Hepatocyte (in vitro differentiated cells): ENCODE data around the gene KIF13A. TPM values are rescaled to one million over a fixed set of nuclear protein-coding genes. Genes with fewer than 3 reads are reported as not detected.

ENCODE experiments used
- DNase-seq: peaks from one replicate; pipeline ENCODE4 v3.0.0-alpha.2; 2016; ENCODE audit warnings: low spot score
- H2AFZ ChIP-seq: fragments of 200-600 bp; sonication (generic); 2 replicates; pipeline ENCODE4 v1.6.0; 2016; ENCODE audit warnings: antibody characterized with exemption, mild to moderate bottlenecking
- H3K27ac ChIP-seq: fragments of 200-600 bp; sonication (generic); 2 replicates; pipeline ENCODE4 v1.5.1; 2016; ENCODE audit warnings: mild to moderate bottlenecking
- H3K27me3 ChIP-seq: fragments of 200-600 bp; sonication (generic); 2 replicates; pipeline ENCODE4 v1.6.1; 2016
- H3K36me3 ChIP-seq: fragments of 200-600 bp; sonication (generic); replicated peaks from 2 replicates; pipeline ENCODE4 v1.5.1; 2016; ENCODE audit warnings: low read depth; ENCODE audit not compliant: insufficient read depth
- H3K4me1 ChIP-seq: fragments of 200-600 bp; sonication (generic); 2 replicates; pipeline ENCODE4 v1.5.1; 2016; ENCODE audit warnings: mild to moderate bottlenecking, moderate library complexity; ENCODE audit not compliant: insufficient read depth
- H3K4me2 ChIP-seq: fragments of 200-600 bp; sonication (generic); 2 replicates; pipeline ENCODE4 v1.6.0; 2016
- H3K4me3 ChIP-seq: fragments of 200-600 bp; sonication (generic); 2 replicates; pipeline ENCODE4 v1.5.1; 2016; ENCODE audit warnings: mild to moderate bottlenecking
- H3K79me2 ChIP-seq: fragments of 200-600 bp; sonication (generic); 2 replicates; pipeline ENCODE4 v1.6.0; 2017; ENCODE audit warnings: mild to moderate bottlenecking
- H3K9me2 ChIP-seq: fragments of 200-600 bp; sonication (generic); replicated peaks from 2 replicates; pipeline ENCODE4 v1.6.0; 2017; ENCODE audit warnings: mild to moderate bottlenecking; ENCODE audit not compliant: insufficient read depth
- H3K9me3 ChIP-seq: fragments of 200-600 bp; sonication (generic); 2 replicates; pipeline ENCODE4 v1.5.1; 2016; ENCODE audit warnings: low read depth, mild to moderate bottlenecking
- H4K20me1 ChIP-seq: fragments of 200-600 bp; sonication (generic); 2 replicates; pipeline ENCODE4 v1.6.0; 2016; ENCODE audit warnings: mild to moderate bottlenecking; ENCODE audit not compliant: insufficient read depth, poor library complexity, severe bottlenecking
- CTCF ChIP-seq: fragments of 200-600 bp; sonication (generic); IDR thresholded peaks from 2 replicates; pipeline ENCODE4 v1.5.1; 2016; ENCODE audit warnings: antibody characterized with exemption, mild to moderate bottlenecking; ENCODE audit not compliant: poor library complexity
- EZH2 ChIP-seq: fragments of 200-600 bp; sonication (generic); IDR thresholded peaks from 2 replicates; pipeline ENCODE4 v1.6.1; 2016; ENCODE audit warnings: antibody characterized with exemption, mild to moderate bottlenecking, borderline replicate concordance
- EZH2phosphoT487 ChIP-seq: fragments of 200-600 bp; sonication (generic); IDR thresholded peaks from one replicate; pipeline ENCODE4 v1.6.1; 2018; ENCODE audit warnings: antibody characterized with exemption, mild to moderate bottlenecking, low read depth, moderate library complexity; ENCODE audit not compliant: unreplicated experiment, severe bottlenecking
- WGBS: methylation state at CpG from one replicate; pipeline ENCODE4 v1.1.6; 2016; ENCODE audit warnings: low lambda C conversion rate; ENCODE audit errors: missing lambda C conversion rate; 5-methylcytosine and 5-hydroxymethylcytosine counted together
- polyA plus RNA-seq: library from polyadenylated mRNA; unstranded; fragments of >200 nt; fragmentation: Nextera tagmentation; extraction: Ambion mirVana; gene quantifications from 2 replicates; pipeline ENCODE4 v1.2.1, GENCODE V29; 2016
- total RNA-seq: library from RNA; depleted of rRNA; stranded (reverse); fragments of >200 nt; gene quantifications from 2 replicates; pipeline ENCODE4 v1.2.3, GENCODE V29; 2014

The KIF13A gene
- total and polyA plus RNA-seq, 2 experiments from 2014 or later: 13.0 to 27.9 TPM

GRCh38 chr6:17714879-17715851 is 272.3 kb downstream of the KIF13A start:
- H3K79me2 ChIP-seq: no peaks in the 10 kb centered on the region
- whole genome bisulfite sequencing: 69% methylated on average over 10 of the region's 10 CpGs
- no peaks in the 10 kb centered on the region for H3K9me3 ChIP-seq
- H3K27ac ChIP-seq: no peak overlapping the region
- H3K4me2 ChIP-seq: no peak overlapping the region
- H3K36me3 ChIP-seq: no peaks in the 10 kb centered on the region
- peaks cover 11% of the 10 kb centered on the region for H3K4me1 ChIP-seq
- H3K9me2 ChIP-seq: no peaks in the 10 kb centered on the region
- no peak overlapping the region for H3K4me3 ChIP-seq
- peak; percentile 35 for DNase-seq
- TF ChIP-seq EZH2 (no peak), EZH2phosphoT487 (no peak), CTCF (no peak)
- no peak overlapping the region for H2AFZ ChIP-seq
- no peaks in the 10 kb centered on the region for H4K20me1 ChIP-seq
- no peaks in the 10 kb centered on the region for H3K27me3 ChIP-seq

GRCh38 chr6:17714177-17714576 is 273.3 kb downstream of the KIF13A start:
- Histone ChIP-seq H3K9me2 (no peaks in the 10 kb centered on the region), H3K27ac (peak overlapping the region; percentile 17), H3K4me3 (no peak overlapping the region), H3K36me3 (no peaks in the 10 kb centered on the region), H3K79me2 (no peaks in the 10 kb centered on the region), H4K20me1 (no peaks in the 10 kb centered on the region), H3K4me2 (no peak overlapping the region), H3K9me3 (no peaks in the 10 kb centered on the region), H3K27me3 (no peaks in the 10 kb centered on the region), H3K4me1 (peaks cover 11% of the 10 kb centered on the region), H2AFZ (no peak overlapping the region)
- TF ChIP-seq EZH2 (no peak), CTCF (no peak), EZH2phosphoT487 (no peak)
- DNase-seq: no peak

GRCh38 chr6:17712576-17712975 is 274.9 kb downstream of the KIF13A start:
- peak; percentile 12 for DNase-seq
- 42% methylated on average over 1 of the region's 1 CpG for WGBS
- no peak for TF ChIP-seq CTCF
- TF ChIP-seq EZH2phosphoT487: no peak
- no peak for TF ChIP-seq EZH2

More at GRCh38 chr6:17712576-17712975, 274.9 kb downstream of the KIF13A start:
- Histone ChIP-seq H3K79me2 (no peaks in the 10 kb centered on the region), H3K27ac (no peak overlapping the region), H3K9me2 (no peaks in the 10 kb centered on the region), H3K9me3 (no peaks in the 10 kb centered on the region), H2AFZ (no peak overlapping the region), H3K4me2 (no peak overlapping the region), H3K27me3 (no peaks in the 10 kb centered on the region), H3K4me3 (no peak overlapping the region), H4K20me1 (no peaks in the 10 kb centered on the region), H3K36me3 (no peaks in the 10 kb centered on the region), H3K4me1 (peaks cover 11% of the 10 kb centered on the region)
